Colonic mucosa (tissue), 4 donors: ENCODE data around the gene ZNF160. TPM values are rescaled to one million over a fixed set of nuclear protein-coding genes. Genes with fewer than 3 reads are reported as not detected.

ENCODE experiments used
- DNase-seq: peaks from one replicate; pipeline ENCODE4 v3.0.0-alpha.2; 2020
- H3K27ac ChIP-seq: fragments of 200-600 bp; one replicate; pipeline ENCODE4 v1.8.0; 2021
- H3K27me3 ChIP-seq: fragments of 200-600 bp; one replicate; pipeline ENCODE4 v1.8.0; 2021
- H3K36me3 ChIP-seq: fragments of 200-600 bp; one replicate; pipeline ENCODE4 v1.8.0; 2021
- H3K4me1 ChIP-seq: fragments of 200-600 bp; one replicate; pipeline ENCODE4 v1.8.0; 2021; ENCODE audit warnings: mild to moderate bottlenecking
- H3K4me3 ChIP-seq: fragments of 200-600 bp; one replicate; pipeline ENCODE4 v1.8.0; 2021
- H3K9ac ChIP-seq, 2 donors: one replicate each; pipeline ENCODE4 v1.7.0; 2013; ENCODE audit warnings: control low read depth in 2 of 2, low read depth in 2 of 2, low read length in 2 of 2
- H3K9me3 ChIP-seq: fragments of 200-600 bp; one replicate; pipeline ENCODE4 v1.8.0; 2021
- CTCF ChIP-seq: fragments of 200-600 bp; IDR thresholded peaks from one replicate; pipeline ENCODE4 v1.8.0; 2022; ENCODE audit warnings: antibody characterized with exemption, mild to moderate bottlenecking
- intact Hi-C: fragments of 100-400 bp; cut with DNase I; formaldehyde crosslinking; loops from one replicate; pipeline ENCODE4 v1.14.1; 2022
- total RNA-seq, 2 donors: library from RNA; stranded (reverse); fragmentation: NEBNext Ultra II Directional in 1 of 2; extraction: Animal tissue kit (Norgen Biotek cat#: 25700) in 1 of 2; gene quantifications; one replicate each; pipeline ENCODE4 v1.2.1, GENCODE V29; 2021
- donor health status: healthy.
- donor health status: DM: no; HTN: no; CAD: no.
- donor health status: DM: no; HTN: no; CAD: no.

The ZNF160 gene
- total RNA-seq, 2 donors from 2014 or later, result 15.5 to 20.9 TPM

DNA sequence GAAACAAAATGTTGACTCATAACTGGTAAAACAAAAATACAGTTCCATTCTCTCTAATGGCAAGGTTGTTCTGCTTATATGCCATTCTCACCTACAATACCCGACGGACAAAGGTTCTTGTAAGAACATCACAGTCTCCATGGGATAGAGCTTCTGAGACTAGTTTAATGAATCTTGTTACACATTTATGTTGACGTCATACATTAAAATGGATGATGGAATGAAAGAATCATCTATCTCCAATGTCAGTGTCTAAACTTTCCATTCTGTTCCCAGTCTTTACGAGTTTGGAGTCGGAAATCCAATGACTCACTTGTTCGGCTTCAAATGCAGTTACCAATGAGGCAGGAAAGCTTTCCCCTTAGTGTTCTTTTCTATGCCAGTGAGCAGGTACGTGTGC lies 17.7 kb downstream of the ZNF160 start:
- Histone ChIP-seq H3K4me1 (no peaks in the 10 kb centered on the region), H3K27ac (no peak overlapping the region), H3K9me3 (no peaks in the 10 kb centered on the region), H3K9ac (no peak overlapping the region), H3K27me3 (no peaks in the 10 kb centered on the region), H3K4me3 (no peak overlapping the region), H3K36me3 (peaks cover 9% of the 10 kb centered on the region)
- intact Hi-C loops, result no loop called here
- no peak for DNase-seq
- no peak for TF ChIP-seq CTCF

GRCh38 chr19:53082929-53083328 lies 20.3 kb downstream of the ZNF160 start:
- H3K27me3 ChIP-seq, result no peaks in the 10 kb centered on the region
- intact Hi-C loops, result no loop called here
- peaks cover 2% of the 10 kb centered on the region for H3K36me3 ChIP-seq
- TF ChIP-seq CTCF, result no peak
- no peaks in the 10 kb centered on the region for H3K9me3 ChIP-seq
- H3K9ac ChIP-seq, result no peak overlapping the region
- H3K4me1 ChIP-seq, result no peaks in the 10 kb centered on the region
- no peak overlapping the region for H3K4me3 ChIP-seq
- no peak for DNase-seq
- H3K27ac ChIP-seq, result no peak overlapping the region

- Histone ChIP-seq H3K27ac (no peak overlapping the region), H3K4me1 (no peaks in the 10 kb centered on the region), H3K9ac (no peak overlapping the region), H3K27me3 (no peaks in the 10 kb centered on the region), H3K36me3 (peaks cover 8% of the 10 kb centered on the region), H3K4me3 (no peak overlapping the region), H3K9me3 (no peaks in the 10 kb centered on the region)
- TF ChIP-seq CTCF, result no peak
- DNase-seq, result no peak
- intact Hi-C loops, result no loop called here
These were observed 23.8 kb downstream of the ZNF160 start for GRCh38 chr19:53079313-53079924.

DNA sequence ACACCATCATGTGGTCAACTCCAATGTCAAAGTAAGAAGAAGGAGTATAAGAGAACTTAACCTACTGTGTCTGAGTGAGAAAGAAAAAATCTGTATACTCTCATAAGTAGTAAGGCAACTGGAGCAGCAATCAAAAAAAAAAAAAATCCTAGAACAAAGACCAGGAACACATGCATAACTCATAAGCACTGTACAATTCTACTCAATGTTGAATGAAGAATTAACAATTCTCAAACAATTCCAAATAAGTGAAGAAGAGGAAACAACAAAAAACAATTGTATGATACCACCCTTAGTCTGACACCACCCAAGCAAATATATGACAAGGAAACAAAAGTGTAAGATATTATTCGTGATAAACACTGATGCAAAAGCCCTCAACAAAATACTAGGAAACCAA lies 24.6 kb downstream of the ZNF160 start:
- Histone ChIP-seq H3K9me3 (no peaks in the 10 kb centered on the region), H3K9ac (no peak overlapping the region), H3K36me3 (peaks cover 14% of the 10 kb centered on the region), H3K27ac (no peak overlapping the region), H3K4me1 (no peaks in the 10 kb centered on the region), H3K27me3 (no peaks in the 10 kb centered on the region), H3K4me3 (no peak overlapping the region)
- TF ChIP-seq CTCF, result no peak
- DNase-seq, result no peak
- intact Hi-C loops, result no loop called here

GRCh38 chr19:53076984-53077383 lies 26.2 kb downstream of the ZNF160 start:
- Histone ChIP-seq H3K9me3 (no peaks in the 10 kb centered on the region), H3K9ac (no peak overlapping the region), H3K27me3 (no peaks in the 10 kb centered on the region), H3K4me3 (no peak overlapping the region), H3K27ac (no peak overlapping the region), H3K36me3 (peaks cover 27% of the 10 kb centered on the region), H3K4me1 (no peaks in the 10 kb centered on the region)
- DNase-seq, result no peak
- intact Hi-C loops, result no loop called here
- no peak for TF ChIP-seq CTCF
